Posterior vena cava (tissue), 2 donors: ENCODE results near the gene TSPEAR. TPM values are rescaled to one million over a fixed set of nuclear protein-coding genes. Genes with fewer than 3 reads are reported as not detected.
A peak's percentile ranks its signal among the peaks of the same experiment; 100 is the strongest.

Experiments
- DNase-seq: peaks from one replicate; pipeline ENCODE4 v3.0.0-alpha.2; 2020; ENCODE audit warnings: low spot score
- intact Hi-C, 2 donors: fragments of 100-400 bp; cut with DNase I; formaldehyde crosslinking; loops; one replicate each; pipeline versions ENCODE4 v1.14.1 to v1.14.2; 2022 to 2023
- total RNA-seq, 2 donors: library from RNA; stranded (reverse); fragmentation: NEBNext Ultra II Directional; extraction: Animal tissue kit (Norgen Biotek cat#: 25700); gene quantifications; one replicate each; pipeline ENCODE4 v1.2.1, GENCODE V29; 2021
- donor health status: DM: yes; HTN: yes; CAD: no.
- donor health status: DM: yes; HTN: yes; CAD: no.

Gene TSPEAR
- total RNA-seq, 2 donors from 2014 or later = 0.14 to 0.48 TPM

GRCh38 chr21:44460441-44460755, 251.0 kb downstream of the TSPEAR start:
- DNase-seq = peak; percentile 51
- intact Hi-C loops = no loop called here

GRCh38 chr21:44459712-44460440, 251.5 kb downstream of the TSPEAR start:
- DNase-seq = peak; percentile 48
- intact Hi-C loops = no loop called here

GRCh38 chr21:44458971-44459711, 252.2 kb downstream of the TSPEAR start:
- intact Hi-C loops = no loop called here
- peak; percentile 72 for DNase-seq

GRCh38 chr21:44456915-44457736, 254.2 kb downstream of the TSPEAR start:
- intact Hi-C loops = no loop called here
- peak; percentile 64 for DNase-seq

GRCh38 chr21:44456214-44456914, 255.0 kb downstream of the TSPEAR start:
- peak; percentile 82 for DNase-seq
- intact Hi-C loops = no loop called here

- peak; percentile 84 for DNase-seq
- intact Hi-C loops = no loop called here
Measured at GRCh38 chr21:44455524-44456213, 255.7 kb downstream of the TSPEAR start.

GRCh38 chr21:44454747-44455523, 256.4 kb downstream of the TSPEAR start, which contains the start of gene LRRC3:
Gene LRRC3, plus strand, starts transcription at chr21:44455510. Its CDS starts 1,135 bp downstream, at chr21:44456645.
- intact Hi-C loops = no loop called here
- DNase-seq = peak; percentile 96

- intact Hi-C loops = no loop called here
- DNase-seq = peak; percentile 5
Measured at GRCh38 chr21:44454058-44454457, 257.3 kb downstream of the TSPEAR start.

- DNase-seq = no peak
- intact Hi-C loops = no loop called here
Measured at GRCh38 chr21:44453120-44453519, 258.3 kb downstream of the TSPEAR start.

- peak; percentile 71 for DNase-seq
- intact Hi-C loops = no loop called here
Measured at GRCh38 chr21:44450999-44451398, 260.4 kb downstream of the TSPEAR start.

GRCh38 chr21:44450402-44450801, 261.0 kb downstream of the TSPEAR start:
- DNase-seq = peak; percentile 64
- intact Hi-C loops = no loop called here

- peak; percentile 82 for DNase-seq
- intact Hi-C loops = no loop called here
Measured at GRCh38 chr21:44449473-44450363, 261.7 kb downstream of the TSPEAR start.

GRCh38 chr21:44448651-44449131, 262.7 kb downstream of the TSPEAR start:
- DNase-seq = peak; percentile 69
- intact Hi-C loops = no loop called here
